ENCODE data around the gene LSS. TPM values are rescaled to one million over a fixed set of nuclear protein-coding genes. Genes with fewer than 3 reads are reported as not detected.

The LSS gene
- total RNA-seq, 1 experiment from 2014 or later = 101 TPM

GRCh38 chr21:46229133-46229922, 754 bp upstream of the LSS start (continued):
- TF ChIP-seq FOXJ3 (CRISPR knock-in tag; IDR thresholded peaks at IDR 0.05; ENCODE audit: borderline replicate concordance) (no peak), NFYB (CRISPR knock-in tag; conservative IDR thresholded peaks at IDR 0.05; ENCODE audit: low read depth) (no peak), ZNF425 (CRISPR knock-in tag; conservative IDR thresholded peaks at IDR 0.05) (no peak), TP53 (CRISPR knock-in tag; IDR thresholded peaks at IDR 0.05) (no peak), MLX (CRISPR knock-in tag; IDR thresholded peaks at IDR 0.05) (no peak), GABPB1 (CRISPR knock-in tag; IDR thresholded peaks at IDR 0.05) (no peak)
- TF ChIP-seq, protein P1, sequence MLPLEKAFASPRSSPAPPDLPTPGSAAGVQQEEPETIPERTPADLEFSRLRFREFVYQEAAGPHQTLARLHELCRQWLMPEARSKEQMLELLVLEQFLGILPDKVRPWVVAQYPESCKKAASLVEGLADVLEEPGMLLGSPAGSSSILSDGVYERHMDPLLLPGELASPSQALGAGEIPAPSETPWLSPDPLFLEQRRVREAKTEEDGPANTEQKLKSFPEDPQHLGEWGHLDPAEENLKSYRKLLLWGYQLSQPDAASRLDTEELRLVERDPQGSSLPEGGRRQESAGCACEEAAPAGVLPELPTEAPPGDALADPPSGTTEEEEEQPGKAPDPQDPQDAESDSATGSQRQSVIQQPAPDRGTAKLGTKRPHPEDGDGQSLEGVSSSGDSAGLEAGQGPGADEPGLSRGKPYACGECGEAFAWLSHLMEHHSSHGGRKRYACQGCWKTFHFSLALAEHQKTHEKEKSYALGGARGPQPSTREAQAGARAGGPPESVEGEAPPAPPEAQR (CRISPR knock-in tag; IDR thresholded peaks at IDR 0.05) = no peak
- TF ChIP-seq, protein P2, sequence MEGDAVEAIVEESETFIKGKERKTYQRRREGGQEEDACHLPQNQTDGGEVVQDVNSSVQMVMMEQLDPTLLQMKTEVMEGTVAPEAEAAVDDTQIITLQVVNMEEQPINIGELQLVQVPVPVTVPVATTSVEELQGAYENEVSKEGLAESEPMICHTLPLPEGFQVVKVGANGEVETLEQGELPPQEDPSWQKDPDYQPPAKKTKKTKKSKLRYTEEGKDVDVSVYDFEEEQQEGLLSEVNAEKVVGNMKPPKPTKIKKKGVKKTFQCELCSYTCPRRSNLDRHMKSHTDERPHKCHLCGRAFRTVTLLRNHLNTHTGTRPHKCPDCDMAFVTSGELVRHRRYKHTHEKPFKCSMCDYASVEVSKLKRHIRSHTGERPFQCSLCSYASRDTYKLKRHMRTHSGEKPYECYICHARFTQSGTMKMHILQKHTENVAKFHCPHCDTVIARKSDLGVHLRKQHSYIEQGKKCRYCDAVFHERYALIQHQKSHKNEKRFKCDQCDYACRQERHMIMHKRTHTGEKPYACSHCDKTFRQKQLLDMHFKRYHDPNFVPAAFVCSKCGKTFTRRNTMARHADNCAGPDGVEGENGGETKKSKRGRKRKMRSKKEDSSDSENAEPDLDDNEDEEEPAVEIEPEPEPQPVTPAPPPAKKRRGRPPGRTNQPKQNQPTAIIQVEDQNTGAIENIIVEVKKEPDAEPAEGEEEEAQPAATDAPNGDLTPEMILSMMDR (IDR thresholded peaks at IDR 0.05) = peak; percentile 27; the same call in 1 of the 2 replicates

DNA sequence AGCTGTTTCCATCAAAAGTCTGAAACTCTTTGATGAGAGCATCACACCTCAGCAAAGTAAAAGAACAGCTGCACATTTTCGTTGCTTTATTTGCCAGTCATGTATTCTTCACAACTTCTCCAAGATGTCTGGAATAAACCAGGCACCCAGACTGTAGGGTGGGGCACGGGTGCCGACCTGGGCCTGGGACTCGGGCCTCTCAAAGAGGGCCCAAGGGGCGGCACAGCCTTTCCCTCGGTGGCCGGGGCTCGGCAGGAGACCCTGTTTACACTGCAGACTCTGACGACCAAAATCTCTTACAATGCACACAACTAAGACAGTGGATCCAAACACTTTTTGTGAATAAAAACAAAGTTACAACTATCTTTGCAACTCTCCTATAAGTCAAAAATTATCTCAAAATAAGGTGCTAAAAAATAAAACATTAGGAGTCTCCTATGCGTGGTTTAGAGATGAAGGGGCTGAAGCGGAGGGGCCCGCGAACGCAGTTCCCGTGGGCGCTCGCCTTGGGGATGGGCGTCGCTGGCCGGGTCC, 696 bp downstream of the LSS start:
- peaks cover 27% of the 10 kb centered on the region for H3K4me1 Mint-ChIP-seq
- DNase-seq (ENCODE audit: low spot score) (no peak), ATAC-seq (no peak)
- H3K27me3 Mint-ChIP-seq (ENCODE audit: low read depth) = peaks cover 22% of the 10 kb centered on the region
- H3K36me3 Mint-ChIP-seq = peaks cover 67% of the 10 kb centered on the region
- ChIA-PET CTCF (interaction anchor here (0.6 to 2.4 kb wide), 5 partner anchors 12 to 424 kb away, joined by 3 to 11 read pairs (median 3); no protein-coding TSS in a partner anchor), POLR2A (no interaction called here)
- TF ChIP-seq PRRX2 (CRISPR knock-in tag; IDR thresholded peaks at IDR 0.05) = no peak
- TF ChIP-seq, protein P3, sequence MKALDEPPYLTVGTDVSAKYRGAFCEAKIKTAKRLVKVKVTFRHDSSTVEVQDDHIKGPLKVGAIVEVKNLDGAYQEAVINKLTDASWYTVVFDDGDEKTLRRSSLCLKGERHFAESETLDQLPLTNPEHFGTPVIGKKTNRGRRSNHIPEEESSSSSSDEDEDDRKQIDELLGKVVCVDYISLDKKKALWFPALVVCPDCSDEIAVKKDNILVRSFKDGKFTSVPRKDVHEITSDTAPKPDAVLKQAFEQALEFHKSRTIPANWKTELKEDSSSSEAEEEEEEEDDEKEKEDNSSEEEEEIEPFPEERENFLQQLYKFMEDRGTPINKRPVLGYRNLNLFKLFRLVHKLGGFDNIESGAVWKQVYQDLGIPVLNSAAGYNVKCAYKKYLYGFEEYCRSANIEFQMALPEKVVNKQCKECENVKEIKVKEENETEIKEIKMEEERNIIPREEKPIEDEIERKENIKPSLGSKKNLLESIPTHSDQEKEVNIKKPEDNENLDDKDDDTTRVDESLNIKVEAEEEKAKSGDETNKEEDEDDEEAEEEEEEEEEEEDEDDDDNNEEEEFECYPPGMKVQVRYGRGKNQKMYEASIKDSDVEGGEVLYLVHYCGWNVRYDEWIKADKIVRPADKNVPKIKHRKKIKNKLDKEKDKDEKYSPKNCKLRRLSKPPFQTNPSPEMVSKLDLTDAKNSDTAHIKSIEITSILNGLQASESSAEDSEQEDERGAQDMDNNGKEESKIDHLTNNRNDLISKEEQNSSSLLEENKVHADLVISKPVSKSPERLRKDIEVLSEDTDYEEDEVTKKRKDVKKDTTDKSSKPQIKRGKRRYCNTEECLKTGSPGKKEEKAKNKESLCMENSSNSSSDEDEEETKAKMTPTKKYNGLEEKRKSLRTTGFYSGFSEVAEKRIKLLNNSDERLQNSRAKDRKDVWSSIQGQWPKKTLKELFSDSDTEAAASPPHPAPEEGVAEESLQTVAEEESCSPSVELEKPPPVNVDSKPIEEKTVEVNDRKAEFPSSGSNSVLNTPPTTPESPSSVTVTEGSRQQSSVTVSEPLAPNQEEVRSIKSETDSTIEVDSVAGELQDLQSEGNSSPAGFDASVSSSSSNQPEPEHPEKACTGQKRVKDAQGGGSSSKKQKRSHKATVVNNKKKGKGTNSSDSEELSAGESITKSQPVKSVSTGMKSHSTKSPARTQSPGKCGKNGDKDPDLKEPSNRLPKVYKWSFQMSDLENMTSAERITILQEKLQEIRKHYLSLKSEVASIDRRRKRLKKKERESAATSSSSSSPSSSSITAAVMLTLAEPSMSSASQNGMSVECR (CRISPR knock-in tag; IDR thresholded peaks at IDR 0.05; ENCODE audit: borderline replicate concordance) = no peak
- H3K4me3 Mint-ChIP-seq = peak overlapping the region; percentile 78
- H3K9me3 Mint-ChIP-seq = peaks cover 45% of the 10 kb centered on the region
- 0 out of 2 replicates have a peak overlapping the region, but pooled peaks have one; percentile 36 for H3K27ac Mint-ChIP-seq

All from WTC11 (cell line).